ENCODE results near the gene SENP7. TPM values are rescaled to one million over a fixed set of nuclear protein-coding genes. Genes with fewer than 3 reads are reported as not detected.
"Not testable (repeated sequence)": the region's sequence is repeated elsewhere in the genome, so short reads cannot be mapped to it uniquely, and the experiment has no call there.

SENP7 gene
- total RNA-seq, 2 experiments from 2014 or later, result 15.8 to 18.4 TPM

DNA sequence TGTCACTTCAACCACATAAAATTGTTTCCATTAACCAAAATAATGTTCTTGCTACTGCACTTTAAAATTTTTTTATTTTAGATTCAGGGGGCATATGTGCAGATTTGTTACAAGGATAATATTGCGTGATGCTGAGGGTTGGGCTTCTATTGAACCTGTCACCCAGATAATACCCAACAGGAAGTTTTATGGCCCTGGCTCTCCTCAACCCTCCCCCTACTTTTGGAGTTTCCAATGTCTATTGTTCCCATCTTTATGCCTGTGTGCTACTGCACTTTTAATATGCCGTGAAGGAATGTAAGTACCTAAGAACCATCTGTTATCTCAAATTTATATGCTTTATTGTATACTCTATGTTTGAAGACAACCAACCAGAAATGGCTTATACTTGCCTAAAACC, 150.6 kb downstream of the SENP7 start:
- H3K36me3 Mint-ChIP-seq, result peaks cover 28% of the 10 kb centered on the region
- DNase-seq, result no peak
- intact Hi-C loops (cut with micrococcal nuclease), result no loop called here
- H3K4me1 Mint-ChIP-seq (ENCODE audit: low read depth), result no peaks in the 10 kb centered on the region
- H3K27ac Mint-ChIP-seq, result no peak overlapping the region
- peaks cover 8% of the 10 kb centered on the region for H3K9me3 Mint-ChIP-seq
- no peaks in the 10 kb centered on the region for H3K27me3 Mint-ChIP-seq
- ChIA-PET POLR2A (no interaction called here), CTCF (no interaction called here)
- no peak overlapping the region for H3K4me3 Mint-ChIP-seq

DNA sequence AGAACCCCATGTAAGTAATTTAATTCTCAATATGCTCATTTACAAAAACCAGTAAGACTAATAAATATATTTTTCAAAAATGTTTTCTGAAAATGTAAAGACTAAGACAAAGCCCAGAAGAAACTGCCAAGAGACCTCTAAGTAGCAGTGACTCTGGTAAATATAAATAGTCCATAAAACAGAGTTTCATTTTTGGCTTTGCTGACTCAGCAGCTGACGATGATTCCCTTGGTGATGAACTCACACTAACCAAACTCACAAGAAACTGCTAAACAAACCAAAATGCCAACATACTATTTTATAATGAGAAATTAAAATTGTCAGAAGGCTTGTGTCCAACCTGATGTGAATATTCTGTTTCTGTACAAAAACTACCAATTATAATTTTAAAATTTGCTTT, 161.2 kb downstream of the SENP7 start:
- no peaks in the 10 kb centered on the region for H3K27me3 Mint-ChIP-seq
- intact Hi-C loops (cut with micrococcal nuclease), result no loop called here
- CTCF ChIA-PET, result no interaction called here
- peaks cover 5% of the 10 kb centered on the region for H3K36me3 Mint-ChIP-seq
- H3K4me1 Mint-ChIP-seq (ENCODE audit: low read depth), result peaks cover 4% of the 10 kb centered on the region
- H3K9me3 Mint-ChIP-seq, result no peaks in the 10 kb centered on the region
- POLR2A ChIA-PET, result no interaction called here
- no peak for DNase-seq
- no peak overlapping the region for H3K4me3 Mint-ChIP-seq
- no peak overlapping the region for H3K27ac Mint-ChIP-seq

DNA sequence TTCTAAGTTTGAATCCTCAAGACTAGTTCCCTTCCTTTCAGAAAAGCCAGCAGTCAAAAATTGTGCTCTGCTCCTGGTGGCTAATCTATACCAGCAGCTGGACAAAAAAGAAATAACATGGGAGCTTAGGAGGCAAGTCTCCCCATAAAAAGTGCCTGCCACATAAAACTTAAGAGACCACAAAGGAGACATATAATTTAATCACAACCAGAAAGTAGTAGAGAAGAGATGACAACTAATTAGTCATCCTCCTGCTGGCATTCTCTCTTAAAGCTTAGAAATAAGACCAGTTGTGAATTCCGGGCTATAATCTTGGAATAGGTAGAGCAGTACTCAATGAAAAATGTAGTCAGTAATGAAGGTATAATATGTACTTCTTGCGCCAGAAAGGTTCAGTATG, 172.4 kb downstream of the SENP7 start:
- no peak overlapping the region for H3K4me3 Mint-ChIP-seq
- no peaks in the 10 kb centered on the region for H3K9me3 Mint-ChIP-seq
- CTCF ChIA-PET, result no interaction called here
- intact Hi-C loops (cut with micrococcal nuclease), result no loop called here
- H3K27me3 Mint-ChIP-seq, result no peaks in the 10 kb centered on the region
- DNase-seq, result no peak
- peaks cover 17% of the 10 kb centered on the region for H3K36me3 Mint-ChIP-seq
- H3K27ac Mint-ChIP-seq, result no peak overlapping the region
- H3K4me1 Mint-ChIP-seq (ENCODE audit: low read depth), result no peaks in the 10 kb centered on the region
- POLR2A ChIA-PET, result no interaction called here

DNA sequence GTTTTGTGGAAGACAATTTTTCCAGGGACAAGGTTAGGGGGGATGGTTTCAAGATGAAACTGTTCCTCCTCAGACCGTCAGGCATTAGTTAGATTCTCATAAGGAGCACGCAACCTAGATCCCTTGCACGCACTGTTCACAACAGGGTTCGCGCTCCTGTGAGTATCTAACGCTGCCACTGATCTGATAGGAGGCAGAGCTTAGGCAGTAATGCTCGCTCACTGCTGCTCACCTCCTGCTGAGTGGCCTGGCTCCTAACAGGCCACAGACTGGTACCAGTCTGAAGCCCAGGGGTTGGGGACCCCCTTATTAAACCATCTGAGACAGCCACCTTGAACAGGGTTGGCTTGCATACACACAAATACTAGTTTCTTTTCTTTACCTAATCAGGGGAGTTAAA, 179.1 kb downstream of the SENP7 start:
- intact Hi-C loops (cut with micrococcal nuclease), result no loop called here
- Mint-ChIP-seq H3K4me3 (no peak overlapping the region), H3K27me3 (no peaks in the 10 kb centered on the region), H3K27ac (no peak overlapping the region), H3K36me3 (peaks cover 14% of the 10 kb centered on the region), H3K4me1 (ENCODE audit: low read depth) (no peaks in the 10 kb centered on the region), H3K9me3 (no peaks in the 10 kb centered on the region)
- ChIA-PET POLR2A (no interaction called here), CTCF (no interaction called here)
- no peak for DNase-seq

DNA sequence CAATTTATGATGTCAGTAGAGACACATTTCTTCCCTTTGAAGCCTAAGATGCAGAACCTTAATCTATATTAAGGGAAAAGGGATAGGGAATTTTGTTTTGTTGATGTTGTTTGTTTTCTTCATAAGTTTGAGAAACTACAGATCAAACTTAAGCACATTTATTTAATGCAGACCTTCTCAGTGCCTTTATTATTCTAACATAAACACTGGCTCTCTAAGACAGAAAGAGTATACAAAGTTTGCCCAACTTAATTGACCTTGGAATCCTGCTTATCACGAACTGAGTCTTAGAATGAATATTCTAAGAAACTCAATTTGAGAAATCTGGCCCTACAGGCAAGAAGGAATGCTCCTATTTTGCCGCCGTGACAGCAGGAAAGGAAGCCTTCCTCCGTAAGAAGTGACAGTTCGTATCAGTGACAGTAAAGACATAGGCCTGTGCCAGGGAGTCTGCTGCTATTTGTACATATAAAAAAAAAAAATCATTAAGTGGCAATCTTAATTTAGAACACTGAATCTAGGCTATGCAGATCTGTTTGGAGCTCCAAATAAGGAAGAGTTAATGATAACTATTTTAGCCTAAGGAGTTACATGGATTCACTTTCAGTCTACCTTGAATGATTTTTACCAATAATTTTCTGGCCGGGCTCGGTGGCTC, 183.9 kb downstream of the SENP7 start:
- ChIA-PET POLR2A (interaction anchor here (0.6 kb wide), 1 partner anchor 1836 kb away, joined by 3 read pairs; no protein-coding TSS in a partner anchor), CTCF (no interaction called here)
- no peaks in the 10 kb centered on the region for H3K4me1 Mint-ChIP-seq (ENCODE audit: low read depth)
- no peaks in the 10 kb centered on the region for H3K9me3 Mint-ChIP-seq
- peaks cover 16% of the 10 kb centered on the region for H3K36me3 Mint-ChIP-seq
- H3K4me3 Mint-ChIP-seq, result no peak overlapping the region
- no peak overlapping the region for H3K27ac Mint-ChIP-seq
- H3K27me3 Mint-ChIP-seq, result no peaks in the 10 kb centered on the region
- intact Hi-C loops (cut with micrococcal nuclease), result no loop called here
- DNase-seq, result no peak

DNA sequence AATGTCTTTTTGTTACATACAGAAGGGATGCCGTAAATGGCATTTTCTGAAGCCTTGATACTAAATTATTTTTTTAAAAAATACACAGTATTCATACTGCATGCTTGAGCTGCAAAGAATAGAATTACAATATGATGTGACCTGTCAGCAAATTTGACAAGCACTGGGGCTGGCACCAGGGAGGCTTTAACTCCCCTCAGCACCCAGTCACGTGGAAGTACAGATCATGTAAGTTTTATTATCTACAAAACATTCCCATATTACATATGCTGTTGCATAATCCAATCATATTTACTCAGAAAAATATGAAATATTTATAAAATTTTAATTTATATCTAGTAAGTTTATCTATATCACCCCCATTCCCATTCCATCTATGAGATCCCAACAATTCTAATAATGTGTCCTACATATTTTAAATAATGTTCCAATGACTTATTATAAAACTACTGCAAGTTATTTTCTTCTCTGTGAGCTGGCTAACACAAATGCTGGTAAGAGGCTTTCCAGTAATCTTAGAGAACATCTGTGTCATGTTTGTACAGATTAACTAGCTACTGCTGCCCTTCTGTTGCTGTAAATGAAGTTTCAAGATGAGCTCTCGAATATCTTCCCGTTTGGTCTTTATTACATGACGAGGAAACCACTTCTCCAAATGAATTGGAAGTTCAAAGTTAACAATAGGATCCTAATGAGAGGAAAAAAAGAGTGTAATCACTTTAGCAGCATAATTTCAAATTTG, 187.4 kb downstream of the SENP7 start:
- ChIA-PET POLR2A (no interaction called here), CTCF (no interaction called here)
- intact Hi-C loops (cut with micrococcal nuclease), result no loop called here
- Mint-ChIP-seq H3K9me3 (no peaks in the 10 kb centered on the region), H3K4me1 (ENCODE audit: low read depth) (no peaks in the 10 kb centered on the region), H3K27me3 (no peaks in the 10 kb centered on the region), H3K36me3 (peaks cover 16% of the 10 kb centered on the region), H3K27ac (no peak overlapping the region), H3K4me3 (no peak overlapping the region)
- DNase-seq, result no peak

DNA sequence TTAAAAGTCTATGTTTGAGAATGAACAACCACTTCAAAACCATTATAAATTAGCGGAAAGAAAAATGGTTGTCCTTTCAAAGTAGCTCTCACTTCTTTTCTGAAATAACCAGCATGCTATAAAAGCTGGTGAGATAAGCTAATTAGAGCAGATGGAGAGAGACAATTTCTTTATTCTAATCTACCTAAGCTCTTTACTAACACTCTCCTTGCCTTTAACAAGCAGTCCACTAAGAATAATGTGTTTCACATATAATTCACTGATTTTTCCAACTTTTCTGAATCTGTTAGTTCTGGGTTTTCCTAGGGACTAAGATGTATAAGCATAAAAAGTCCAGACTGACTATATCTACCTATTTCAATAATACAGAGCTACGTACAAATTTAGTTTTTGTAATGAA, 192.5 kb downstream of the SENP7 start, which contains the start of gene IMPG2:
Gene IMPG2, minus strand, starts transcription at position 101 of the 400 bp plus-strand sequence. CDS start 203 bp downstream, outside the sequence.
- H3K36me3 Mint-ChIP-seq, result peaks cover 2% of the 10 kb centered on the region
- no peaks in the 10 kb centered on the region for H3K9me3 Mint-ChIP-seq
- CTCF ChIA-PET, result no interaction called here
- no peak within 1 kb of the TSS for H3K27ac Mint-ChIP-seq
- no peak within 1 kb of the TSS for H3K4me3 Mint-ChIP-seq
- POLR2A ChIA-PET, result no interaction called here
- DNase-seq, result no peak
- H3K27me3 Mint-ChIP-seq, result no peaks in the 10 kb centered on the region
- no peaks in the 10 kb centered on the region for H3K4me1 Mint-ChIP-seq (ENCODE audit: low read depth)
- intact Hi-C loops (cut with micrococcal nuclease), result no loop called here

DNA sequence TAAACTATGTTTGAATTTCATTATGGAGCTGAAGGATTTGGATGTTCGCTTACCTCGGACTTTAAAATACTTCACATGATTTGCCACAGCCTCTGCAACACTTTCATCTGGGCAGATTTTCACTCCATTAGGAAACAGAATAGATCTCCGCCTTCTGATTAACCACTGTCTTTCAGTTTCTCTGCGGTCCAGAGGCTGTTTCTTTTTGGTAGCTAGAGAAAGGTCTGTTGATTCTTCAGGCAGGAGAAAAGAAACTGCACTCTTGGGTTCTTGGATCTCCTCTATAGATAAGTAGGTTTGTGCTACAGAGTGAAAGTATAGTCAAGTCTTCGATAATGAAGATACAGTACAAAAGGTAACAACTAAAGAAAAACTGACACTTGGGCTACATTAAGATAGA, 193.5 kb downstream of the SENP7 start:
- POLR2A ChIA-PET, result no interaction called here
- H3K27ac Mint-ChIP-seq, result no peak overlapping the region
- H3K9me3 Mint-ChIP-seq, result no peaks in the 10 kb centered on the region
- no peaks in the 10 kb centered on the region for H3K27me3 Mint-ChIP-seq
- H3K4me1 Mint-ChIP-seq (ENCODE audit: low read depth), result no peaks in the 10 kb centered on the region
- no peak overlapping the region for H3K4me3 Mint-ChIP-seq
- DNase-seq, result no peak
- CTCF ChIA-PET, result no interaction called here
- intact Hi-C loops (cut with micrococcal nuclease), result no loop called here
- peaks cover 2% of the 10 kb centered on the region for H3K36me3 Mint-ChIP-seq

DNA sequence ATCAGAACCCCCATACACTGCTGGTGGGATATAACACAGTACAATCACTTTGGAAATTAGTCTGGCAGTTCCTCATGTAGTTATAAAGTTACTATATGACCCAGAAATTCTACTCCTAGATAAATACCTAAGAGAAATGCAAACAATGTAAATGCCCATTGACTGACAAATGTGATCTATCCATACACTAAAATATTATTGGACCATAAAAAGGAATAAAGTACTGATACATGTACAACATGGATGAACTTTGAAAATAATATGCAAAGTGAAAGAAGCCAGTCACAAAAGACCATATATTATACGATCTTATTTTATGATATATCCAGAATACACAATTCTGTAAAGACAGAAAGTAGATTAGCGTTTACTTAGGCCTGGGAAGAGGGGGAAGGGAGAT, 200.5 kb downstream of the SENP7 start:
- CTCF ChIA-PET, result no interaction called here
- no peaks in the 10 kb centered on the region for H3K4me1 Mint-ChIP-seq (ENCODE audit: low read depth)
- POLR2A ChIA-PET, result no interaction called here
- peaks cover 21% of the 10 kb centered on the region for H3K9me3 Mint-ChIP-seq
- no peak overlapping the region for H3K27ac Mint-ChIP-seq
- DNase-seq, result no peak
- peaks cover 30% of the 10 kb centered on the region for H3K36me3 Mint-ChIP-seq
- intact Hi-C loops (cut with micrococcal nuclease), result no loop called here
- no peaks in the 10 kb centered on the region for H3K27me3 Mint-ChIP-seq
- H3K4me3 Mint-ChIP-seq, result no peak overlapping the region

DNA sequence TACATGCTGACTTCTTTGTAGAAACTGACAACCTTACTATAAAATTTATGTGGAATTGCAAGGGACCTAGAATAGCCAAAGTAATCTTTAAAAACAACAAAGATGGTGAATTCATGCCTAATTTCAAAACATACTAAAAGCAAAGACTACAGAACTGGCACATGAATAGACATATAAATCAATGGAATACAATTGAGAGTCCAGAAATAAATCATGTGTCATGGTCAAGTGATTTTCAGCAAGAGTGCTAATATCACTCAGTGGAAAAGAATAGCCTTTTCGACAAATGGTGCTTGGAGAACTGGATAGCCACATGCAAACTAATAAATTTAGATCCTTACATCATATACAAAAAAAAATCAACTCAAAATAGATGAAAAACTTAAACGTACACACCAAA, 201.3 kb downstream of the SENP7 start:
- intact Hi-C loops (cut with micrococcal nuclease), result no loop called here
- H3K4me3 Mint-ChIP-seq, result no peak overlapping the region

DNA sequence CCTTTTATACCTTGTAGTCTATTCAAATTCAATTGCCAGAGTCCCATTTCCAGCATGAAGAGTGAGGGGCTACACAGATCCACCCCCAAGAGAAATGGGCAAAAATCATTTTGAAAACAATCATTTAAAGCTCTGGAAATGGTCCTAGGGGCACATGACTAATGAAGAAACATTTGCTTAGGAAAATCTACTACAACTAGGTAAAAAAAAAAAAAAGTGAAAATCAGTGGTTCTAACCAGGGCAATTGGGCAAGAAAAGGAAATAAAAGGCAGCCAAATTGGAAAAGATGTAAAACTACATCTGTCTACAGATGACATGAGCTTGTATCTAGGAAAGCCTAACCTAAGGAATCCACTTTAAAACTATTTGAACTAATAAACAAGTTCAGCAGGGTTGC, 202.0 kb downstream of the SENP7 start:
- H3K4me1 Mint-ChIP-seq (ENCODE audit: low read depth), result no peaks in the 10 kb centered on the region
- intact Hi-C loops (cut with micrococcal nuclease), result no loop called here
- CTCF ChIA-PET, result no interaction called here
- peaks cover 34% of the 10 kb centered on the region for H3K36me3 Mint-ChIP-seq
- no peaks in the 10 kb centered on the region for H3K27me3 Mint-ChIP-seq
- peaks cover 29% of the 10 kb centered on the region for H3K9me3 Mint-ChIP-seq
- no peak for DNase-seq
- H3K4me3 Mint-ChIP-seq, result no peak overlapping the region
- POLR2A ChIA-PET, result no interaction called here
- no peak overlapping the region for H3K27ac Mint-ChIP-seq

More for the DNA sequence above, 201.3 kb downstream of the SENP7 start:
- H3K4me1 Mint-ChIP-seq (ENCODE audit: low read depth), result no peaks in the 10 kb centered on the region
- ChIA-PET CTCF (no interaction called here), POLR2A (no interaction called here)
- H3K27me3 Mint-ChIP-seq, result no peaks in the 10 kb centered on the region
- H3K36me3 Mint-ChIP-seq, result peaks cover 31% of the 10 kb centered on the region
- peaks cover 25% of the 10 kb centered on the region for H3K9me3 Mint-ChIP-seq
- DNase-seq, result no peak
- H3K27ac Mint-ChIP-seq, result no peak overlapping the region

DNA sequence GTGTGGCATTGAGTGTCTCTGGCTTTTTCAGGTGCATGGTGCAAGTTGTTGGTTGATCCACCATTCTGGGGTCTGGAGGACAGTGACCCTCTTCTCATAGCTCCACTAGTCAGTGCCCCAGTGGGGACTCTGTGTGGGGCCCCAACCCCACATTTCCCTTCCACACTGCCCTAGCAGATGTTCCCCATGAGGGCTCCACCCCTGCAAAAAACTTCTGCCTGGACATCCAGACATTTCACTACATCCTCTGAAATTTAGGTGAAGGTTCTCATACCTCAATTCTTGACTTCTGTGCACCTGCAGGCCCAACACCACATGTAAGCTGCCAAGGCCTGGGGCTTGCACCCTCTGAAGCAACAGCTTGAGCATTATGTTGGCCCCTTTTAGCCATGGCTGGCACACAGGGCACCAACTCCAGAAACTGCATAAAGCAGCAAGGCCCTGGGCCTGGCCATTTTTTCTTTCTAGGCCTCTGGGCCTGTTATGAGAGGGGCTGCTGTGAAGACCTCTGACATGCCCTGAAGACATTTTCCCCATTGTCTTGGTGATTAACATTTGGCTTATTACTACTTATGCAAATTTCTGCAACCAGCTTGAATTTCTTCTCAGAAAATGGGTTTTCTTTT, 204.8 kb downstream of the SENP7 start:
- DNase-seq, result peak; percentile 7
- H3K4me3 Mint-ChIP-seq; H3K27me3 Mint-ChIP-seq; H3K27ac Mint-ChIP-seq; H3K4me1 Mint-ChIP-seq (ENCODE audit: low read depth); POLR2A ChIA-PET; CTCF ChIA-PET; intact Hi-C loops (cut with micrococcal nuclease): not testable (repeated sequence)
- peaks cover 38% of the 10 kb centered on the region for H3K36me3 Mint-ChIP-seq
- H3K9me3 Mint-ChIP-seq, result peaks cover 32% of the 10 kb centered on the region

DNA sequence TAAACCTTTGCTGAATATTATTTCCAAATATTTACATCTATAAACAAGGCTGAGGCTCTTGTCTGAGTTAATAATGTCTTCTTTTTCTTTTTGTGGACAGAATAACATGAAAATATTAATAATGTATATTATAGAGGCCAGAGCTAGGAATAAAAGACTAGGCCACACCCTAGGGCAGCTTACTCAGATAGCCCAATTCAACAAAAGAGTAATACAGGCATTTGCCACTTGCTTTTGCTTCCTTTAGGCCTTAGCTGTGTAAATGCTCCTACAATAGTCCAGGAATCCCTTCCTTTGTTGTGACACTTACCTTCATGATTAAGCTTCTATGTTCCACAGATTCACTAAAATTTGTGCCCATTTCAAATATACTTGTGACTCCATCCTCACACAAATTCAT, 209.2 kb downstream of the SENP7 start:
- no peaks in the 10 kb centered on the region for H3K4me1 Mint-ChIP-seq (ENCODE audit: low read depth)
- intact Hi-C loops (cut with micrococcal nuclease), result no loop called here
- H3K27me3 Mint-ChIP-seq, result no peaks in the 10 kb centered on the region
- ChIA-PET POLR2A (no interaction called here), CTCF (interaction anchor here (1.0 kb wide), 1 partner anchor 108 kb away, joined by 3 read pairs; no protein-coding TSS in a partner anchor)
- no peak overlapping the region for H3K4me3 Mint-ChIP-seq
- no peak overlapping the region for H3K27ac Mint-ChIP-seq
- no peak for DNase-seq
- peaks cover 22% of the 10 kb centered on the region for H3K9me3 Mint-ChIP-seq
- H3K36me3 Mint-ChIP-seq, result peaks cover 18% of the 10 kb centered on the region
